ENCODE measurements around the gene UCN. TPM values are rescaled to one million over a fixed set of nuclear protein-coding genes. Genes with fewer than 3 reads are reported as not detected.

The UCN gene
- total RNA-seq, 1 donor from 2014 or later, result not detected

DNA sequence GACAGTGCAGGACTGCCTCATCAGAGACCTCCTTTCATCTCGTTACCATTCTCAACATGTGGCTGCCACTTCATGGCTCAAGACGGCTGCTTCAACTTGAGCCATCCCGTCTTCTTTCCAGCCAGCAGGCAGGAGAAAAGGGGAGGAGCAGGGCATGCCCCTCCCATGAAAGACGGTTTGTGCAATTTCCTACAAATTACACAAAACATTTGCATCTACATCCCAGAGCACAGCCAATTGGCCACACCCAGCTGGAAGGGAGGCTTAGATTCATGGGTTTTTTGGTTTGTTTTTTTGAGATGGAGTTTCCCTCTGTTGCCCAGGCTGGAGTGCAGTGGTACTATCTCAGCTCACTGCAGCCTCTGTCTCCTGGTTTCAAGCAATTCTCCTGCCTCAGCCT is 11.8 kb downstream of the UCN start:
- TF ChIP-seq, protein P1, sequence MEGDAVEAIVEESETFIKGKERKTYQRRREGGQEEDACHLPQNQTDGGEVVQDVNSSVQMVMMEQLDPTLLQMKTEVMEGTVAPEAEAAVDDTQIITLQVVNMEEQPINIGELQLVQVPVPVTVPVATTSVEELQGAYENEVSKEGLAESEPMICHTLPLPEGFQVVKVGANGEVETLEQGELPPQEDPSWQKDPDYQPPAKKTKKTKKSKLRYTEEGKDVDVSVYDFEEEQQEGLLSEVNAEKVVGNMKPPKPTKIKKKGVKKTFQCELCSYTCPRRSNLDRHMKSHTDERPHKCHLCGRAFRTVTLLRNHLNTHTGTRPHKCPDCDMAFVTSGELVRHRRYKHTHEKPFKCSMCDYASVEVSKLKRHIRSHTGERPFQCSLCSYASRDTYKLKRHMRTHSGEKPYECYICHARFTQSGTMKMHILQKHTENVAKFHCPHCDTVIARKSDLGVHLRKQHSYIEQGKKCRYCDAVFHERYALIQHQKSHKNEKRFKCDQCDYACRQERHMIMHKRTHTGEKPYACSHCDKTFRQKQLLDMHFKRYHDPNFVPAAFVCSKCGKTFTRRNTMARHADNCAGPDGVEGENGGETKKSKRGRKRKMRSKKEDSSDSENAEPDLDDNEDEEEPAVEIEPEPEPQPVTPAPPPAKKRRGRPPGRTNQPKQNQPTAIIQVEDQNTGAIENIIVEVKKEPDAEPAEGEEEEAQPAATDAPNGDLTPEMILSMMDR (conservative IDR thresholded peaks at IDR 0.05; ENCODE audit: low read depth, low read length), result no peak
- H3K4me3 ChIP-seq (ENCODE audit: low read depth, low read length), result no peak overlapping the region
- no peak for DNase-seq (ENCODE audit: low read depth)

DNA sequence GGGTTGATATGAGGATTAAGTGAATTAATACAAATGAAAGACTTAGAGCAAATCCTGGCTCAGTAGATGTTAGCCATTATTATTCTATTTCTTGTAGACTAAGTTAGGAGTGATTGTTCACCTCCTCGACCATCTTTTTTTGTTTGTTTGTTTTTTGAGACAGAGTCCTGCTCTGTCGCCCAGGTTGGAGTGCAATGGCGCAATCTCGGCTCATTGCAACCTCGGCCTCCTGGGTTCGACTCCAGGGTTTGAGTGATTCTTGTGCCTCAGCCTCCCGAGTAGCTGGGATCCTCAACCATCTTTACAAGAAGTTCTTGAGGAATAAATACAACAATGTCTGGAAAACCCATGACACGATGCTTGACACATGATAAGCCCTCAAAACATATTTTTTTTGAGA is 13.3 kb downstream of the UCN start:
- H3K4me3 ChIP-seq (ENCODE audit: low read depth, low read length), result no peak overlapping the region
- TF ChIP-seq, protein P1 (conservative IDR thresholded peaks at IDR 0.05; ENCODE audit: low read depth, low read length), result no peak
- DNase-seq (ENCODE audit: low read depth), result no peak

DNA sequence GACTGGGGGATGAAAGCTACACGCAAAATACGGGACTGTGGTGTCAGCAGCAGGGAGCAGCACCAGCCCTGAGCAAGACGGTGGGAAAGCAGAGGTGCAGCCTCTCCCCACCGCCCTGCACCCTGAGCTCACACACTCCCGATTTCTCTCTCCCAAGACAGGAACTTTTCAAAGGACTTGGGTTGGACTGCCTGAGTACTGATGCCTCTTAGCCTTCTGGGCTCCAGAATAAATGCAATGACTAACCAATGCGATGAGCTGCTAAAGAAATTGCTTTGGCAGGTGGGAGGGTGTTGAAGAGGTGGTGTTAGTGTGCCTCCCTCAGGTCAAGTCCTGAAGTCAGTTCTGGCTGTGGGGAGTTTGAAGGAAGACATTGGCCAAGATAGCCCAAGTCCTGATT is 16.4 kb downstream of the UCN start:
- TF ChIP-seq, protein P1 (conservative IDR thresholded peaks at IDR 0.05; ENCODE audit: low read depth, low read length), result peak; percentile 15
- DNase-seq (ENCODE audit: low read depth), result no peak
- H3K4me3 ChIP-seq (ENCODE audit: low read depth, low read length), result no peak overlapping the region

DNA sequence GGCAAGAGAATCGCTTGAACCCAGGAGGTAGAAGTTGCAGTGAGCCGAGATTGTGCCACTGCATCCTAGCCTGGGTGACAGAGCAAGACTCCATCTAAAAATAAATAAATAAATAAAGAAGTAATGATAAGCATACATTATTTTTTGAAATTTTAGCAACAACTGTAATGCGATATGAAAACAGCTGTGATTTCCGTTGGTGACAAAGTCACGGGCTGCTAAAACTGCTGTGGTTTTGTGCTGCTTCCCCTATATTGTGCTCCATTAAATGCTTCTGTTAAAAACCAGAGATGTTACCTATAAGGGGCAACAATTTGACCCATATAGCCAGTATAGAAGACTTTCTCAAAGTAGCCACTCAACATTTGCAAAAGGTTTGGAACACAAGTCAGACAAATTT is 17.7 kb downstream of the UCN start:
- no peak for DNase-seq (ENCODE audit: low read depth)
- TF ChIP-seq, protein P1 (conservative IDR thresholded peaks at IDR 0.05; ENCODE audit: low read depth, low read length), result no peak
- no peak overlapping the region for H3K4me3 ChIP-seq (ENCODE audit: low read depth, low read length)

DNA sequence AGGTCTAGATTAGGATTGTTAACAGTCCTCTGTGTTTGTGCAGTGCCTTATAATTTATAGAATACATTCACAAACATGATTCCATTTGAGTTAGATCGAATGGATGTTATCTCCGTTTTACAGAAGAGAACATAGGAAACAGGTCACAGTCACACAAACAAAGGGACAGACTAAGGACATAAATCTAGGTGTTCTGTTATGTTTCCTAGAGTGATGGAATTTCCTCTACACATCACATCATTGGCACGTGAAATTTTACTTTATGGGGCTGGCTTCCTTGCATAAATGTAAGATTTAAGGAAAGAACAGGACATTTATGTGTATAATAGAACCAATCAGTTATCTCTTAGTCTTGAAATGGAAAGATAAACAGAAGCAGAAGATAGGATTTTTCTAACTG is 19.6 kb downstream of the UCN start:
- TF ChIP-seq, protein P1 (conservative IDR thresholded peaks at IDR 0.05; ENCODE audit: low read depth, low read length), result no peak
- DNase-seq (ENCODE audit: low read depth), result no peak
- H3K4me3 ChIP-seq (ENCODE audit: low read depth, low read length), result no peak overlapping the region

DNA sequence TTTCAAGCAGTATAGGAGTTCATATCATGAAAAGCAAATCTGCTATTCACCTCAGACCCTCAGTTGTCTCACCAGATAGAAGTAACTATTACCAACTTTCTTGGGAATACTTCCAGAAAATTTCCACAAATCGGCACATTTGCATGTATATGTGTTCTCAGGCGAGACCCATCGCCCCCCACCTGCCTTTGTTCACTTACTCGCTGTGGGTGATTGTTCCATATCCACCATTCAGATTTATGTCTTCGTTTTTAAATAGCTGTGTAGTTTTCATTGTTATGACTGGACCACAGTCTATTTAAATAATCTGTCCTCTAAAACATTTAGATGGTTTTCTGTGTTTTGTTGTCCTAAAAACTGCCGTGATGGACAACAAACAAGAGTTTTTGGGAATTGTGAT is 22.8 kb downstream of the UCN start:
- no peak overlapping the region for H3K4me3 ChIP-seq (ENCODE audit: low read depth, low read length)
- no peak for DNase-seq (ENCODE audit: low read depth)
- TF ChIP-seq, protein P1 (conservative IDR thresholded peaks at IDR 0.05; ENCODE audit: low read depth, low read length), result no peak

DNA sequence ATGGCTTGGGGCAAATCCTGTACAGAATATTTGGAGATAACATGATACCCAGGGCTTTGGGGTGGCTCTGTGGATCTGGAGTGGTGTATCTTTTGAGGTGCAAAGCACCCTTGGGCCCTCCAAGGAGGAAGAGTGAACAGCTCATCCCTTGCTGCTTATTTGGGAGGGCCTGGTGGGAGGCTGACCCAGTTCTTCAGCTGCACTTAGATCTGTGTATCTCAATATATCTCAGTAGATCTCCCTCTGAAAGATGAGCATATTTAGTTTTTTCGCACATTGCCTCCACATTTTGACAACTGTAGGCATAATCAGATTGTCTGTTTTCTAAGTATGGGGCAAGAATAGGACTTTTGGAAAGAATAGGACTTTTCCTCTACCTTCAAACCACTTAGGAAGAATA is 23.2 kb downstream of the UCN start:
- H3K4me3 ChIP-seq (ENCODE audit: low read depth, low read length), result no peak overlapping the region
- no peak for DNase-seq (ENCODE audit: low read depth)
- TF ChIP-seq, protein P1 (conservative IDR thresholded peaks at IDR 0.05; ENCODE audit: low read depth, low read length), result no peak

Measured in epithelial cell of proximal tubule (primary cell).